Coronary artery (tissue), 2 donors: ENCODE results near the gene ATP5F1D.

Experiments
- DNase-seq: peaks from one replicate; pipeline ENCODE4 v3.0.0-alpha.2; 2017; ENCODE audit warnings: low spot score
- H3K27ac ChIP-seq, 2 donors: fragments of 200-600 bp; sonication (generic); one replicate each; pipeline ENCODE4 v1.5.1; 2016 to 2019
- H3K4me3 ChIP-seq: fragments of 200-600 bp; sonication (generic); 2 replicates; pipeline ENCODE4 v1.5.1; 2016; ENCODE audit warnings: mild to moderate bottlenecking, moderate library complexity
- TF ChIP-seq, protein P1 (sequence below): fragments of 200-600 bp; sonication (generic); IDR thresholded peaks from one replicate; pipeline ENCODE4 v1.5.1; 2019; ENCODE audit warnings: antibody characterized with exemption

ATP5F1D gene

DNA sequence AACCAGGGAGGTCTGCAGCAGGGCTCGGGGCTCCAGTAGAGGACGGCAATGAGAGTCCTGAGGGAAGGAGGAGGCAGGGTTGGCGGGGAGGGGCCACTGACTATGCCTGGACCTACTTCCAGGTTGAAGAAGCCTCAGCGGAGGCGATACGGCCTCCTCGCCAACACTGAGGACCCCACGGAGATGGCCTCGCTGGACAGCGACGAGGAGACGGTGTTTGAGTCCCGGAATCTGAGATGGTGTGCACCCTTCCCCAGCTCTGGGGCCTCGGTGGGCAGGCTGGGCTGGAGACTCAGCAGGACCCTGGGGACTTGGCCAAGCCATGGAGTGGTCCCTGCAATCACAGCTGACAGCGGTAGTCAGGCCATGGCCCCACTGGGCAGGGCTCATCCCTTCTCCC is 35.5 kb downstream of the ATP5F1D start:
- H3K27ac ChIP-seq, result no peak overlapping the region
- DNase-seq, result no peak
- TF ChIP-seq, protein P1, sequence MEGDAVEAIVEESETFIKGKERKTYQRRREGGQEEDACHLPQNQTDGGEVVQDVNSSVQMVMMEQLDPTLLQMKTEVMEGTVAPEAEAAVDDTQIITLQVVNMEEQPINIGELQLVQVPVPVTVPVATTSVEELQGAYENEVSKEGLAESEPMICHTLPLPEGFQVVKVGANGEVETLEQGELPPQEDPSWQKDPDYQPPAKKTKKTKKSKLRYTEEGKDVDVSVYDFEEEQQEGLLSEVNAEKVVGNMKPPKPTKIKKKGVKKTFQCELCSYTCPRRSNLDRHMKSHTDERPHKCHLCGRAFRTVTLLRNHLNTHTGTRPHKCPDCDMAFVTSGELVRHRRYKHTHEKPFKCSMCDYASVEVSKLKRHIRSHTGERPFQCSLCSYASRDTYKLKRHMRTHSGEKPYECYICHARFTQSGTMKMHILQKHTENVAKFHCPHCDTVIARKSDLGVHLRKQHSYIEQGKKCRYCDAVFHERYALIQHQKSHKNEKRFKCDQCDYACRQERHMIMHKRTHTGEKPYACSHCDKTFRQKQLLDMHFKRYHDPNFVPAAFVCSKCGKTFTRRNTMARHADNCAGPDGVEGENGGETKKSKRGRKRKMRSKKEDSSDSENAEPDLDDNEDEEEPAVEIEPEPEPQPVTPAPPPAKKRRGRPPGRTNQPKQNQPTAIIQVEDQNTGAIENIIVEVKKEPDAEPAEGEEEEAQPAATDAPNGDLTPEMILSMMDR, result no peak
- no peak overlapping the region for H3K4me3 ChIP-seq

DNA sequence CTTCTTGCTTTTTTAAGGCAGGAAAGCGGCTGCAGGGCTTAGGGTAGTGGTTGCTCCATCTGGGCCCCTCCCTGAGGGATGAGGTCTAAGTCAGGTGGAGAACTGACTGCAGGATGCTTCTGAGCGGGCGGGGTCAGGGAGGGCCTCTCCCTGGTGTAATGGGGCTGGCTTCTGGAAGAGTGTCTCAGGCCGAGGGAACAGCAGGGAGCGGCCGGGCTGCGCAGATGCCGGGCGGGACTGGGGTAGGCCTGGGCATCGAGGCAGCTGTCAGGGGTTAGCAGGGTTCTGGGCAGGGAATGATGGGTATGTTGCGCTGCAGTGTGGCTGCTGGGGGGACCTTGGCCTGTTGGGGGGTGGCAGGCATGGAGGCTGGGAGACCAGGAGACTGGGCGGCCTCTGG is 36.5 kb downstream of the ATP5F1D start:
- TF ChIP-seq, protein P1, result no peak
- Histone ChIP-seq H3K27ac (no peak overlapping the region), H3K4me3 (no peak overlapping the region)
- DNase-seq, result no peak

DNA sequence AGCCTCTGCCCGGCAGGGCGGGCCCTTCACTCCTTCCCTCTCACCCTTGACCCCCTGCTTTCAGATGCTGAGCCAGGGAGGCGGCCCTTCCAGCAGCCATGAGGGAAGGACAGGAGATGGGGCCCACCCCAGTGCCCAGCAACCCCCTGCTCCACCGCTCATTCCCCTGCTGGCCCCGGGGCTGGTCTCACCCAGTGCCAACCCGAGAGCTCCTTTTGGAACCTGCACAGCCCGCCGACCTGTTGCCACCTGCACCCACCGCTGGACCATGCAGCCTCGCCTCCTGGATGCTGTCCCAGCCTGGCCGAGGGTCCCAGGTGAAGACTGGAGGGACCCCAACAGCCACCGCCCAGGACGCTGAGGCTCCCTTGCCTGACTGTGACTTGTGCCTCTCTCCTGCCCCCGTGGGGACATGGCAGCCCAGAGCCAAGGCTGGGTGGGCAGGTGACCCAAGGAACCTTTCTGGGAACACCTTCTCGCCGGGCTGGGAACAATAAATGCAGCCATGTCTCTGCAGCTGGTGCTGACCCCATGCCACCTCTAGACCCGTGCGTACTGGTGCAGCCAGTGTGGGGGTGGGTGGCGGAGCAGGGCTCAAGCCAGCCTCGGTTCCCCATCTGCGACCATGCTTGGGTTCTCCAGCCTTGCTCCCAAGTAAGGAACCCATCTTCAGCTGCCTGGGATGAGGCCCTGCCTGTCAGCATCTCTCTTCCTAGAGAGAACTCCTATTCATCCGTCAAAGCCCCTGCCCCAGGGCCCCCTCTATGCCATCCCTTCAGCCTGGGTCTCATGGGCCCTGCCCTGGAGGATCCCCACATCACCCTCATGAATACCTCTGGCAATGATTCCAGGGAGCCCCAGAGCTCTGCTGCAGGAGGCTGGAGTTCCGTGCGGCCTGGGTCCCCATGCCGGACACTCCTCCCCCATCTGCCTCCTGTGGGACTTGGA is 37.4 kb downstream of the ATP5F1D start:
- TF ChIP-seq, protein P1, result no peak
- Histone ChIP-seq H3K27ac (no peak overlapping the region), H3K4me3 (no peak overlapping the region)
- no peak for DNase-seq

DNA sequence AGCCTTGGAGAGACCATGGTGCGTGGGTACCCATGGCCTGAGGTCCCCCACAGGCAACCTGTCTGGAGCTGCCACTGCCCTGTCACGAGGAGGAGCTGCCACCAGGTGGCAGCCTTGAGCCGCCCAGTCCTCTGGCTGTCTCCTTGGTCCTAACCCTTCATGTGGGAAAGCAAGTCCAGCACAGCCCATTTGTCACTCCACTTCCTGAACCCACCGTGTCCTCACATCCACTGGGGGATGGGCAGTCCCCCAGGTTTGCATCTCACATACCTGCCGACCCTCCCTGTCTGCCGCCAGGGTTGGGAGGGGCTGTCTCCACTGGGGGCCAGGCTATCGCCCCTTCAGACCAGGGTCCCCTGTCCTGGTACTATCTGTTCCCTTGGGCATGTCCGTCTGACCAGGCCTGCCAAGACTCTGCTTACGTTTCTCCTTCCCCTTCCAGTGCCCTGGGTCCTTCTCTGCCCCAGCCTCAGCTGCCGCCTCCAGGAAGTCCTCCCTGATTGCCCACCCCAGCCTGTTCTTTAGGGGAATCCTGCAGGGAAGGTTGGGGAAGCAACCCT is 38.3 kb downstream of the ATP5F1D start:
- Histone ChIP-seq H3K27ac (no peak overlapping the region), H3K4me3 (no peak overlapping the region)
- DNase-seq, result peak; percentile 88
- TF ChIP-seq, protein P1, result peak; percentile 94

DNA sequence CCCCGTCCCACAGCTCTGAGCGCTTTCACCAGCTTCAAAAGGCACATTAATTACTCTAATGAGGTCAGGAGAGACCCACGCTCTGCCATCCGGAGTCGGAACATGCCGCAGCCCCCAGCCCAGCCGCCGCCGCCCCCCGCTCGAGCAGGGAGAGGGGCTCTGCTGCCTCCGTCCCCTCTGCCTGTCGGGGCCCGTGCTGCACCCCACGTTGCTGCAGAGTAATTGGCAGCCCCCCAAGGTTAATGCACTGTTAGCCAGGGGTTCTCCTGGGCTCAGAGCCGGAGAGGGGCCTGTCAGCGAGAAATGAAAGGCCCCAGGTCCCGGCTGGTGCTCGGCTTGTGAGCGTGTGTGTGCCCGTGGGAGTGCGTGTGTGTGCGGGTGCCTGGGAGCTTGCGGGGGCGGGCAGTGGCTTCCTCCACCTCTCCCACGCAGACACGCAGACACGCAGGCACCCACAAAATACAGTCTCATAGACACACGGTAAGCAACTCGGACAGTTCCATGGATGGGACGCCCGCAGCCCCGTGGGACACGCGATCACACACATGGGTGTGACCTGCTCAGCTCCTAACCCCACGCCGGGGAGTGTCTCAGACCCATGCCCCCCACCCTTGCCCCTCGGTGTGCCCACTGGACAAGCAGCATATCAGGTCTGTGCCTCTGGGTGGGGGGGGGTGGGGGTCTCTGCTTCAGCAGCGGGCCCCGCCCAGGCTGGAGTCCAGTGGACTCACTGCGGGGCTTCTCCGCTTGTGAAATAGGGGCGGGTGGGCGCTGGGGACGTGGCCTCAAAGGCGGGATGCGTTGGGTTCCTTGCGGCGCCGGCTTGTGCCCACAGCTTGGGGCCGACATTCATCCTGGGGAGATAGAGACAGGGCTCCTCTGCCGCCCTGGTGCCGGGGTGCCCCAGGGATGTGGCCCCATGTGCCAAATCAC is 39.4 kb downstream of the ATP5F1D start:
- H3K27ac ChIP-seq, result no peak overlapping the region
- DNase-seq, result no peak
- TF ChIP-seq, protein P1, result no peak
- no peak overlapping the region for H3K4me3 ChIP-seq

DNA sequence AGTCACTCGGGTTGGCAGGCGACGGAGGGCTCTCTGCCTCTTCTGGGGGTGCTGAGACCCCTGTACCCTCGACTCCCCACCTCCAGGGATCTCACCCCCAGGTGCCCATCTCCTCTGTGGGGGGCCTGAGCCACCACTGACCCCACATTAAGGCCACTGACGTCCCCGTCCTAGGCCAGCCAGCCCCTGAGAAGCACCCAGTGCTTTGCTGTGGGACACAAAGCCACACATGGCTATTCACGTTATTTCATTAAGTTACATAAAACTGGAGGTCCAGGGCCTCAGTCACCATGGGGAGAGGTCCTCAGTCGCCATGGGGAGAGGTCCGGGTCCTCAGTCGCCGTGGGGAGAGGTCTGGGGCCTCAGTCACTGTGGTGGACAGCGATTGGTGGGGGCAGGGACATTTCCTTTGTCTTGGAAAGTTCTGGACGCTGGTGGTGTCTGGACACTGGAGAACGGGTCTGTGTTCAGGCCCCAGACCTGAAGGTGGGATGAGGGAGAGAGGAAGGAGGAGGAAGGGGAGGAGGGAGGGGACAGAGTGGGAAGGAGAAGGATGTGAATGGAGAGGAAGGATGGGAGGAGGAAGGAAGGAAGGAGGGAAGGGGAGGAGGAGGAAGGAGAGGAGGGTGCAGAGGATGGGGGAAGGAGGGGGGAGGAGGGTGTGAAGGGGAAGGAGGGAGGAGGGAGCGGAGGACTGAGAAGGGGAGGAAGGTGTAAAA is 40.2 kb downstream of the ATP5F1D start:
- Histone ChIP-seq H3K4me3 (no peak overlapping the region), H3K27ac (no peak overlapping the region)
- TF ChIP-seq, protein P1, result no peak
- DNase-seq, result no peak
